AG04449 (cell line): Measurements from ENCODE around the gene ABTB2.

Experiments
- CTCF ChIA-PET: fragments of 350-600 bp; formaldehyde crosslinking; extraction: SDS; loops from one replicate; lab custom pipeline; 2021; ENCODE audit warnings: antibody characterized with exemption; lab: Yijun Ruan, JAX
- POLR2A ChIA-PET: fragments of 400-600, 350-600 bp; formaldehyde crosslinking; extraction: SDS; loops from one replicate; lab custom pipeline; 2020; ENCODE audit warnings: antibody characterized with exemption, inconsistent platforms; lab: Yijun Ruan, JAX
- DNase-seq: peaks from one replicate; pipeline ENCODE4 v3.0.0-alpha.2; 2010; ENCODE audit warnings: low read depth, low spot score
- H3K4me3 ChIP-seq: 2 replicates; pipeline ENCODE4 v1.5.1; 2011; ENCODE audit warnings: low read depth, mild to moderate bottlenecking, control low read depth, low read length
- TF ChIP-seq, protein P1 (sequence below): IDR thresholded peaks from one replicate; pipeline ENCODE4 v1.5.1; 2011; ENCODE audit warnings: mild to moderate bottlenecking, moderate library complexity, low read length, control low read depth, inconsistent platforms; ENCODE audit not compliant: insufficient read depth; ENCODE audit errors: missing control alignments

Gene ABTB2

GRCh38 chr11:34296412-34296811, 61.4 kb downstream of the ABTB2 start:
- POLR2A ChIA-PET = no interaction called here
- no peak for DNase-seq
- no peak overlapping the region for H3K4me3 ChIP-seq
- TF ChIP-seq, protein P1, sequence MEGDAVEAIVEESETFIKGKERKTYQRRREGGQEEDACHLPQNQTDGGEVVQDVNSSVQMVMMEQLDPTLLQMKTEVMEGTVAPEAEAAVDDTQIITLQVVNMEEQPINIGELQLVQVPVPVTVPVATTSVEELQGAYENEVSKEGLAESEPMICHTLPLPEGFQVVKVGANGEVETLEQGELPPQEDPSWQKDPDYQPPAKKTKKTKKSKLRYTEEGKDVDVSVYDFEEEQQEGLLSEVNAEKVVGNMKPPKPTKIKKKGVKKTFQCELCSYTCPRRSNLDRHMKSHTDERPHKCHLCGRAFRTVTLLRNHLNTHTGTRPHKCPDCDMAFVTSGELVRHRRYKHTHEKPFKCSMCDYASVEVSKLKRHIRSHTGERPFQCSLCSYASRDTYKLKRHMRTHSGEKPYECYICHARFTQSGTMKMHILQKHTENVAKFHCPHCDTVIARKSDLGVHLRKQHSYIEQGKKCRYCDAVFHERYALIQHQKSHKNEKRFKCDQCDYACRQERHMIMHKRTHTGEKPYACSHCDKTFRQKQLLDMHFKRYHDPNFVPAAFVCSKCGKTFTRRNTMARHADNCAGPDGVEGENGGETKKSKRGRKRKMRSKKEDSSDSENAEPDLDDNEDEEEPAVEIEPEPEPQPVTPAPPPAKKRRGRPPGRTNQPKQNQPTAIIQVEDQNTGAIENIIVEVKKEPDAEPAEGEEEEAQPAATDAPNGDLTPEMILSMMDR = no peak
- CTCF ChIA-PET = no interaction called here

- DNase-seq = no peak
- no peak overlapping the region for H3K4me3 ChIP-seq
- POLR2A ChIA-PET = no interaction called here
- TF ChIP-seq, protein P1 = no peak
- CTCF ChIA-PET = no interaction called here
These were observed 65.3 kb downstream of the ABTB2 start for GRCh38 chr11:34292546-34292945.

DNA sequence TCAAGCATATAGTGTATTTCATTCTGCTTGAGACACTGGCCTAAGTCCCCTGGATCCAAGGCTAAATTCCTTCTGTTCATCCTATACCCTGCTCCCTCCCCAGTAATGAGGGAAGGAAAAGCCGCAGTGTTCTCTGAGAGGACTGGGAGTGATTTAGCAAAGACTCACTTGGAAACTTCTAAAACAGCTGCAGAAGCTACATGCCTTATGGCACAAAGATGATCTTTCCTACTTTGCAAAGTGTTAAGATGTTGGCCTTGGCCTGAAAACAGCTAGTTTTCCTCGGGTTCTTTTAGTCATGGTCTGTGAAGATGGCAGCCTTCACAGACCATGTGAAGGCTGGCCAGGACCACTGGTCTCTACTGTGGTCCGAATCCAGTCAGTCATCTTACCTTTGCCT, 65.7 kb downstream of the ABTB2 start:
- TF ChIP-seq, protein P1 = no peak
- no peak overlapping the region for H3K4me3 ChIP-seq
- DNase-seq = no peak
- CTCF ChIA-PET = no interaction called here
- POLR2A ChIA-PET = no interaction called here

DNA sequence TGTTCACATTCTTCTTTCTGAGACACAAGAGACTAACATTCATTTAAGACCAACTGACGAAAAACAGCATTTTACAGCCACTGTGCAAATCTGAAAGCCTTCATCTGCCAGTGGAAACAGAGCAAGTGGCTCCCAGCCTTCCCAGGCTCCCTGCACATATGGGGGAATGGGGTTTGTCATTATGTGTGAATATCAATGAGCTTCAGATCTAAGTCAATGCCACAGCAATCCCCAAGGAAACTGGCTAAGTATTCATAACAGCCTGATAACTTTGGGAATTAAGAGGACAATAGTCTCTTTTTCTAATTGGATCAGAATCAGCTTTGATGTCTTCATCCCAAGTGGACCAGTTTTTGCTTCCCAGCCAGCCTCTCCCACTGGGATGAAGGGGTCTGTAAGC, 66.9 kb downstream of the ABTB2 start:
- TF ChIP-seq, protein P1 = no peak
- no peak overlapping the region for H3K4me3 ChIP-seq
- POLR2A ChIA-PET = no interaction called here
- DNase-seq = no peak
- CTCF ChIA-PET = no interaction called here

DNA sequence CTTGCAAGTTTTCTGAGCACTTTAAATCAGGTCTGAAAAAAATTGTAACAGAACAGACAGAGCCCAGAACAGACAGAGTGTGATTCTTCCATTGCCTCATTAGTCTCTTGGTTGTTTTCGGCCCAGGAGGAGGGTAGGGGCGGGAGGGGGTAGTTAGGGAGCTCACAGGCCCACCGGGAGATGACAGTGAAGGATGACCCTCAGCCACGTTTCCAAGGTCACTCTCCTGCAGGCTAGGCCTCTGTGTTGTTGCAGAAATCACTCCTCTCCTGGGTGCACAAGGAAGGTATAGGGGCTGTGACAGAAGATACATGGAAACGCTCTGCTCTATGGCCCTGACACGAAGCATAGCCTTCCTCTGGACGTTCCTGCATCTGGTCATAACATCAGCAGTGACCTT, 69.3 kb downstream of the ABTB2 start:
- TF ChIP-seq, protein P1 = no peak
- ChIA-PET POLR2A (no interaction called here), CTCF (interaction anchor here (1.4 kb wide), 1 partner anchor 114 kb away, joined by 3 read pairs; no protein-coding TSS in a partner anchor)
- H3K4me3 ChIP-seq = no peak overlapping the region
- DNase-seq = no peak

DNA sequence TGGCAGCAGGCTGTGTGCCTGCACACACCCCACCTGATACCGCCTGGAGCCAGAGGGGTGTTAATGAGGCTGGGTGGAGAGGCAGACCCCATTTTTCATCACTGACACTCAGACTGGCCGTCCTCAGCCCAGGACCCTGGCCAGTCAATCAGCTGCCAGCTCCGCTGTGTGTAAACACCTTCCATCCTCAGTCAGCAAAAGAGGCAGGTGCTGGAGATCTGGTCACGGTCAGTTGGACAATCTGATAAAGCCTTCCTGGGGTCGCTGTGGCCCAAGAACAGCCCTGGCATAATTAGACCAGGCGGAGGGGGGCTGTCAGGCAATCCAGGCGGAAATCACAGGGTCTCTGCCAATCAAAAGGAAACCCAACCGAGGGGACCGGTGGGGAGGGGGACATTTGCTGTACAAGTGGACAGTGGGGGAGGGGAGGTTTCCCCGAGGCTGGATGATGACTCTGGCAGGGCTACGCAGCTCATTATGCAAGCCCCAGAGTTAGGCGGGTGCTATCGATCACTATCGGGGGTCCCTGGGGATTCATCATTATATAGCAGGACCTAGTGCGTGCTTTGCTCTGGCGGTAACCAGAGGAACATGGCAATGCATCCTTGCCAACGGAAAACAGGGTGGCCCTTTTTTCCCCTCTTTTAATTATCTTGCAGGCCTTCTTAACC, 72.9 kb downstream of the ABTB2 start:
- H3K4me3 ChIP-seq = no peak overlapping the region
- ChIA-PET CTCF (no interaction called here), POLR2A (interaction anchor here (0.6 kb wide), 1 partner anchor 86 kb away, joined by 3 read pairs; no protein-coding TSS in a partner anchor)
- TF ChIP-seq, protein P1 = no peak
- DNase-seq = no peak
